ENCODE results near the gene FADS3. TPM values are rescaled to one million over a fixed set of nuclear protein-coding genes. Genes with fewer than 3 reads are reported as not detected.
"Not testable (repeated sequence)": the region's sequence is repeated elsewhere in the genome, so short reads cannot be mapped to it uniquely, and the experiment has no call there.

The FADS3 gene
- total RNA-seq, 4 donors from 2014 or later: 12.7 to 24.7 (median 17.9) TPM

DNA sequence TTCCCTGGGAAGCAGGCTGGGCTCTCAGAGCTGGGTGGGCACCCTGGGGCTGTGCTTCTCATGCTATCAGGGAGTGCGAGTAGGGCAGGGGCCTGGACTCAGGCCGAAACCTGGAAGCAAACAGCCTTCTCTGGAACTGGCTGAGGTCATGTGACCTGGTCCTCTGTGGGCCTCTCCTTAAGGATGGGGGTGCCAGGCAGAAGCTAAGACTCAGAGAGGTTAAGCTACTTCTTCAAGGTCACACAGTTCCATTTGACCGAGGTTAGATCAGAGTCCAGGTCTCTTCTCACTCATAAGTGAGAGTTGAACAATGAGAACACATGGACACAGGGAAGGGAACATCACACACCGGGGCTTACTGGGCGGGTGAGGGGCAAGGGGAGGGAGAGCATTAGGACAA is 7.4 kb downstream of the FADS3 start:
- Histone ChIP-seq H3K27ac (no peak overlapping the region), H3K36me3 (no peaks in the 10 kb centered on the region), H3K9me3 (no peaks in the 10 kb centered on the region), H3K4me1 (no peaks in the 10 kb centered on the region), H3K4me3 (no peak overlapping the region), H3K27me3 (no peaks in the 10 kb centered on the region)
- no peak for DNase-seq (ENCODE audit: low spot score in 2 of 2)
- 93% methylated on average over 5 of the region's 5 CpGs for WGBS
- TF ChIP-seq, protein P1, sequence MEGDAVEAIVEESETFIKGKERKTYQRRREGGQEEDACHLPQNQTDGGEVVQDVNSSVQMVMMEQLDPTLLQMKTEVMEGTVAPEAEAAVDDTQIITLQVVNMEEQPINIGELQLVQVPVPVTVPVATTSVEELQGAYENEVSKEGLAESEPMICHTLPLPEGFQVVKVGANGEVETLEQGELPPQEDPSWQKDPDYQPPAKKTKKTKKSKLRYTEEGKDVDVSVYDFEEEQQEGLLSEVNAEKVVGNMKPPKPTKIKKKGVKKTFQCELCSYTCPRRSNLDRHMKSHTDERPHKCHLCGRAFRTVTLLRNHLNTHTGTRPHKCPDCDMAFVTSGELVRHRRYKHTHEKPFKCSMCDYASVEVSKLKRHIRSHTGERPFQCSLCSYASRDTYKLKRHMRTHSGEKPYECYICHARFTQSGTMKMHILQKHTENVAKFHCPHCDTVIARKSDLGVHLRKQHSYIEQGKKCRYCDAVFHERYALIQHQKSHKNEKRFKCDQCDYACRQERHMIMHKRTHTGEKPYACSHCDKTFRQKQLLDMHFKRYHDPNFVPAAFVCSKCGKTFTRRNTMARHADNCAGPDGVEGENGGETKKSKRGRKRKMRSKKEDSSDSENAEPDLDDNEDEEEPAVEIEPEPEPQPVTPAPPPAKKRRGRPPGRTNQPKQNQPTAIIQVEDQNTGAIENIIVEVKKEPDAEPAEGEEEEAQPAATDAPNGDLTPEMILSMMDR (IDR thresholded peaks at IDR 0.05): no peak
- TF ChIP-seq POLR2AphosphoS5 (IDR thresholded peaks at IDR 0.05) (no peak), POLR2A (IDR thresholded peaks at IDR 0.05) (no peak), EP300 (IDR thresholded peaks at IDR 0.05) (no peak)

DNA sequence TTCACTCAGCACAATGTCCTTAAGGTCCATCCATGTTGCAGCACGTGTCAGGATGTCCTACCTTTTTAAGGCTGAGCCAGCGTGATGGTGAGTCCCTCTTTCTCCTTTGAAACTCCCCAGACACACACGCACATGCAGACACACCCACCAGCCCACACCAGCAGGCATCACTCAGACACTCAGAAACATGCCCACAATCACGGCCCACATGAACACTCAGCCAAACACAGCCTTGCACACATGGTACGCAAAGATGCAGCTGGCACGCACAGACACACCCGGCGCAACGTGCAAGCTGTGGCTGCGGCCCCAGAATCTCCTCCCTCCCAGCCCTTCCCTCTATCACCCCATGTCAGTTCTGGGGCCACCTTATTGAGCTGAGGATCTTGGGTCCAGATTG is 8.0 kb downstream of the FADS3 start:
- DNase-seq (ENCODE audit: low spot score in 2 of 2): no peak
- TF ChIP-seq EP300 (IDR thresholded peaks at IDR 0.05): no peak
- no peak for TF ChIP-seq POLR2AphosphoS5 (IDR thresholded peaks at IDR 0.05)
- TF ChIP-seq, protein P1 (IDR thresholded peaks at IDR 0.05): no peak
- no peak for TF ChIP-seq POLR2A (IDR thresholded peaks at IDR 0.05)
- H3K4me3 ChIP-seq: no peak overlapping the region
- no peak overlapping the region for H3K27ac ChIP-seq
- no peaks in the 10 kb centered on the region for H3K4me1 ChIP-seq
- no peaks in the 10 kb centered on the region for H3K36me3 ChIP-seq
- no peaks in the 10 kb centered on the region for H3K9me3 ChIP-seq
- H3K27me3 ChIP-seq: no peaks in the 10 kb centered on the region
- 60% methylated on average over 7 of the region's 10 CpGs for WGBS

DNA sequence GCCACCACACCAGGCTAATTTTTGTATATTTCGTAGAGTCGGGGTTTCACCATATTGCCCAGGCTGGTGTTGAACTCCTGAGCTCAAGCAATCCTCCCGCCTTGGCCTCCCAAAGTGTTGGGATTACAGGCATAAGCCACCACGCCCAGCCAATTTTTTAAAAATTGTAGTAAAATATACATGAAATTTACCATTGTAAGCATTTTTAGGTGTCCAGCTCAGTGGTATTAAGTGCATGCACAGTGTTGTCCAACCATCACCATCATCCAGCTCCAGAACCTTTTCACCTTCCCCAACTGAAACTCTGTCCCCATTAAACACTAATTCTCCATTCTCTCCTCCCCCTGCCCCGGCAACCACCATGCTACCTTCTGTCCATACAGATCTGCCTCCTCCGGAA is 8.5 kb downstream of the FADS3 start:
- no peak for TF ChIP-seq POLR2A (IDR thresholded peaks at IDR 0.05)
- no peak for DNase-seq (ENCODE audit: low spot score in 2 of 2)
- Histone ChIP-seq H3K9me3 (no peaks in the 10 kb centered on the region), H3K36me3 (no peaks in the 10 kb centered on the region), H3K27me3 (no peaks in the 10 kb centered on the region), H3K27ac (no peak overlapping the region), H3K4me1 (no peaks in the 10 kb centered on the region), H3K4me3 (no peak overlapping the region)
- 86% methylated on average over 6 of the region's 6 CpGs for WGBS

DNA sequence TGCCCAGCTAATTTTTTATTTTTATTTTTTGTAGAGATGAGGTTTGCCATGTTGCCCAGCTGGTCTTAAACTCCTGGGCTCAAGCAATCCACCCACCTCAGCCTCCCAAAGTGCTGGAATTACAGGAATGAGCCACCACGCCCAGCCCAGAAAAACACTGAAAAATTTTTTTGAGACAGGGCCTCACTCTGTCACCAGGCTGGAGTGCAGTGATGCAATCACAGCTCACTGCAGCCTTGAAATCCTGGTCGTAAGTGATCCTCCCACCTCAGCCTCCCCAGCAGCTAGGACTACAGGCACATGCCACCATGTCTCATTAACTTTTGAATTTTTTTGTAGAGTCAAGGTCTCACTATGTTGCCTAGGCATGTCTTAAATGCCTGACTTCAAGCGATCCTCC is 9.1 kb downstream of the FADS3 start:
- not testable (repeated sequence) for H3K4me1 ChIP-seq; H3K9me3 ChIP-seq; H3K27me3 ChIP-seq; H3K4me3 ChIP-seq; H3K36me3 ChIP-seq; H3K27ac ChIP-seq; DNase-seq (ENCODE audit: low spot score in 2 of 2)
- 83% methylated on average over 3 of the region's 3 CpGs for WGBS

DNA sequence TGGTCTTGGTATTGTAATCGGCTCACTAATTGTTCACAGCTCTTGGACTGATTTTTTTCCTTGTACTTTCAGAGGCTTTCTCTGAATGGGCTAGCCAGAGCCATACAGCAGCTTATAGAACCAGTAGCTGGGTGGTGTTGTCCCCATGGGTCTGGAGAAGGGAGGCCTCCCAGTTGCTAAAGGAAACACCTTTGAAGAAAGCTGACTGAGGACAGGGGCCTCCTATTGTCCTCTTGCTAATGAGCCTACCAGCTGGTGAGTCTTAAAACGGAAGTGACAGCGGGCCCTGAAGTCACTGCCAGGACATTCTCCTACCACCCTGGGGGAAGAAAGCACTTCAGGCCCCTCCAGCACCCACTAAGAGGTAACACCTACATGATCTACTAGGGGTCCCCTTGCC is 9.9 kb downstream of the FADS3 start:
- no peaks in the 10 kb centered on the region for H3K4me1 ChIP-seq
- H3K27me3 ChIP-seq: no peaks in the 10 kb centered on the region
- no peaks in the 10 kb centered on the region for H3K36me3 ChIP-seq
- no peak for TF ChIP-seq POLR2AphosphoS5 (IDR thresholded peaks at IDR 0.05)
- no peak for TF ChIP-seq EP300 (IDR thresholded peaks at IDR 0.05)
- TF ChIP-seq POLR2A (IDR thresholded peaks at IDR 0.05): no peak
- TF ChIP-seq, protein P1 (IDR thresholded peaks at IDR 0.05): no peak
- H3K27ac ChIP-seq: no peak overlapping the region
- WGBS: 79% methylated on average over 3 of the region's 3 CpGs
- H3K9me3 ChIP-seq: no peaks in the 10 kb centered on the region
- DNase-seq (ENCODE audit: low spot score in 2 of 2): no peak
- no peak overlapping the region for H3K4me3 ChIP-seq

DNA sequence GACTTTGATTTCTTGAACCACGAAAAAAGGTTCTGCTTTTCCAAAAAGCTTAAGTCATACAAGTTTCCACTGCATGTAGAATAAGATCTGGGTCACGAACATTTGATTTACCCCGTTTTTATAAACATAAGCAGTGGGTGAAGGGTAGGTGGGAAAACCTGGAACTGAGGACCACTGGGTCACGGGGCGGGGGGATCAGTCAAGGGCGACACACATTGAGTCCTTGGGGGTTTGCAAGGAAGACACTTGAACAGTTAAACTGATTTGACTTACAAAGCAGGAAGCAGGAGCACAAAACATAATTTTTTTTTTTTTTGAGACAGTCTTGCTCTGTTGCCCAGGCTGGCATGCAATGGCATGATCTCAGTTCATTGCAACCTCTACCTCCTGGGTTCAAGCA is 10.9 kb downstream of the FADS3 start:
- Histone ChIP-seq H3K36me3 (no peaks in the 10 kb centered on the region), H3K9me3 (no peaks in the 10 kb centered on the region), H3K27me3 (no peaks in the 10 kb centered on the region), H3K4me1 (no peaks in the 10 kb centered on the region), H3K27ac (no peak overlapping the region), H3K4me3 (no peak overlapping the region)
- no peak for DNase-seq (ENCODE audit: low spot score in 2 of 2)
- no peak for TF ChIP-seq POLR2AphosphoS5 (IDR thresholded peaks at IDR 0.05)
- no peak for TF ChIP-seq EP300 (IDR thresholded peaks at IDR 0.05)
- no peak for TF ChIP-seq POLR2A (IDR thresholded peaks at IDR 0.05)
- TF ChIP-seq, protein P1 (IDR thresholded peaks at IDR 0.05): no peak
- WGBS: 65% methylated on average over 6 of the region's 6 CpGs
